ENCODE measurements around the gene DNMT3A. TPM values are rescaled to one million over a fixed set of nuclear protein-coding genes. Genes with fewer than 3 reads are reported as not detected.

Gene DNMT3A
- total and polyA plus RNA-seq, 7 donors, result 4.4 to 30.2 (median 18.1) TPM

DNA sequence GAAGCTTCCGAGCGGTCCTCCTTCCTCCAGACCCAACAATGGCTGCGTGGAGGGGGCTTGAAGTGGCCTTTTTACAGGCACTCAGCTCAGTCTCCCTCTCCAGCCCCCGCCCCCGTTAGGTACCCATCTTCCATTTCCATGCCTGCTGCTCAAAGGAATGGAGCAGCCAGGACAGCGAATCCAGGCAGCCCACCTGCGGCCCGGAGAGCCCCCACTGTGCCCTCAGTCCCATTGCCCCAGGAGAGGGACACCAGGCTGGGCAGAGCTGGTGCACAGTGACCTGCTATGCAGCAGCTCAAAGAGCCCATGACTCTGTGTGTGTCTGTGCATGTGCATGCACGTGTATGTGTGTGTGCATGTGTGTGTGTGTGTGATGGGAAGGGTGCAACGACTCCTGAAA lies 162.7 kb downstream of the DNMT3A start:
- H3K4me1 ChIP-seq, result no peaks in the 10 kb centered on the region
- 85 to 86% methylated on average over 10 of the region's 10 CpGs for WGBS, 2 donors
- peaks cover 0 to 3% (median 0%) of the 10 kb centered on the region in 3 donors for H3K27me3 ChIP-seq
- H3K9me3 ChIP-seq, result no peaks in the 10 kb centered on the region
- intact Hi-C loops (cut with DNase I), result no loop called here
- H3K36me3 ChIP-seq, result no peaks in the 10 kb centered on the region
- no peak for TF ChIP-seq EP300 (IDR thresholded peaks at IDR 0.05)
- TF ChIP-seq, protein P1, sequence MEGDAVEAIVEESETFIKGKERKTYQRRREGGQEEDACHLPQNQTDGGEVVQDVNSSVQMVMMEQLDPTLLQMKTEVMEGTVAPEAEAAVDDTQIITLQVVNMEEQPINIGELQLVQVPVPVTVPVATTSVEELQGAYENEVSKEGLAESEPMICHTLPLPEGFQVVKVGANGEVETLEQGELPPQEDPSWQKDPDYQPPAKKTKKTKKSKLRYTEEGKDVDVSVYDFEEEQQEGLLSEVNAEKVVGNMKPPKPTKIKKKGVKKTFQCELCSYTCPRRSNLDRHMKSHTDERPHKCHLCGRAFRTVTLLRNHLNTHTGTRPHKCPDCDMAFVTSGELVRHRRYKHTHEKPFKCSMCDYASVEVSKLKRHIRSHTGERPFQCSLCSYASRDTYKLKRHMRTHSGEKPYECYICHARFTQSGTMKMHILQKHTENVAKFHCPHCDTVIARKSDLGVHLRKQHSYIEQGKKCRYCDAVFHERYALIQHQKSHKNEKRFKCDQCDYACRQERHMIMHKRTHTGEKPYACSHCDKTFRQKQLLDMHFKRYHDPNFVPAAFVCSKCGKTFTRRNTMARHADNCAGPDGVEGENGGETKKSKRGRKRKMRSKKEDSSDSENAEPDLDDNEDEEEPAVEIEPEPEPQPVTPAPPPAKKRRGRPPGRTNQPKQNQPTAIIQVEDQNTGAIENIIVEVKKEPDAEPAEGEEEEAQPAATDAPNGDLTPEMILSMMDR (IDR thresholded peaks at IDR 0.05), result no peak
- no peak for TF ChIP-seq POLR2AphosphoS5 (IDR thresholded peaks at IDR 0.05)
- no peak overlapping the region for H3K4me3 ChIP-seq
- DNase-seq, result peak; percentile 30
- H3K27ac ChIP-seq, result no peak overlapping the region

Small RNA genes within 50 kb of the gene (small RNA-seq; reads per million reads assigned to genes)
- 0.84 to 1.7 (median 0.94) reads per million in 3 donors for gene MIR1301

Other genes starting within 250 kb of the DNMT3A start
- 10 to 100 TPM; 18.1 to 34.2 (median 20.4) TPM for gene POMC, start 173.3 kb downstream of the DNMT3A start, total RNA-seq
- gene POMC, start 173.3 kb downstream of the DNMT3A start, polyA plus RNA-seq, result 1 to 10 TPM in 2 of 3 donors, under 1 TPM in 1; 0.69 to 3.1 (median 3.0) TPM

Measured in sigmoid colon (tissue), 7 donors.